GM21367 (cell line): Measurements from ENCODE around the gene RSPH9.

Source experiments
- ATAC-seq: cut with Tn5 transposase; IDR thresholded peaks from one replicate; pipeline ENCODE4 v1.9.1; 2021; ENCODE audit not compliant: unreplicated experiment

The RSPH9 gene

DNA sequence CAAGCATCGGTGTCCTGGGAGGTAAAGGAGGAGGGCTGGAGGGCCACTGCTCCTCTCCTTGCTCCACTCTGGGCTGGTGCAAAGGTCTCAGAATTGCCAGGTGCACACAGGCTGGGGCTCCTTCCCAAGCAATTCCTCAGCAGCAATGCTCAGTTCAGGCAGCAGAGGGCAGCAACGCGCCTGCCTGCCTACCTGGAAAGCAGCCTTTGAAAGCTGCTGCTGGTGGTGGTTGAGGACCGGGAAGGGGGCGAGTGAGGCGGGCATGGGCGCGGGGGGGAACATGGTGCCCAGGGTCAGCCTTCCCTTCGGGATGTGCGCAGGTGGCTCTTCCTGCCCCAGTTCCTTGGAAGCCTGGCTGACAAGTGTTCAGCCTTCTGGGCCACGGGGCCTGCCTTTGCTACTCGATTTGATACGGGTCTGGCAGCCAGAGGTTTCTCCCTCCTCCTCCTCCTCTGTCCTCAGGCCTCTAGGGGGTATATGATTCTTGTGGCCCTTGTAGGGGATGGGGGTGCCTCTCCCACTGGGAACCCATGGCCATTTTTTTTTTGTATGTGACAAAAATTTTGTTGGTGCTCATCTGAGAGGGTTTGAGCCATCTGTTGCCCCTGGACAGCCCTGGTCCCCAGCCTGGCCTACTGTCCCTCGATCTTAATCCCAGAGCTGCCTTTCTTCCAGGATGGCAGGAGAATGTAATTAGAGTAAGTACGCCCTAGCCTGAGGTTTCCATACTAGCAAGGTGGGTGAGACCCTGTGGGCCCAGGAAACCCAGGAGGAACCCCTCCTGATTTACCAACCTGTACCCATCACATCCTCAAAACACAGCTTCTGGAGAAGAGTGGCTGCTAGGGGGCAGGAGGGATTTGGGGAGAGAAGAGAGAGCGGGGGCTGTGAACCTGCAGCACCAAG lies 22.7 kb downstream of the RSPH9 start:
- no peak for ATAC-seq

- ATAC-seq, result peak; percentile 47
These were observed 23.6 kb downstream of the RSPH9 start for GRCh38 chr6:43668151-43669028.

DNA sequence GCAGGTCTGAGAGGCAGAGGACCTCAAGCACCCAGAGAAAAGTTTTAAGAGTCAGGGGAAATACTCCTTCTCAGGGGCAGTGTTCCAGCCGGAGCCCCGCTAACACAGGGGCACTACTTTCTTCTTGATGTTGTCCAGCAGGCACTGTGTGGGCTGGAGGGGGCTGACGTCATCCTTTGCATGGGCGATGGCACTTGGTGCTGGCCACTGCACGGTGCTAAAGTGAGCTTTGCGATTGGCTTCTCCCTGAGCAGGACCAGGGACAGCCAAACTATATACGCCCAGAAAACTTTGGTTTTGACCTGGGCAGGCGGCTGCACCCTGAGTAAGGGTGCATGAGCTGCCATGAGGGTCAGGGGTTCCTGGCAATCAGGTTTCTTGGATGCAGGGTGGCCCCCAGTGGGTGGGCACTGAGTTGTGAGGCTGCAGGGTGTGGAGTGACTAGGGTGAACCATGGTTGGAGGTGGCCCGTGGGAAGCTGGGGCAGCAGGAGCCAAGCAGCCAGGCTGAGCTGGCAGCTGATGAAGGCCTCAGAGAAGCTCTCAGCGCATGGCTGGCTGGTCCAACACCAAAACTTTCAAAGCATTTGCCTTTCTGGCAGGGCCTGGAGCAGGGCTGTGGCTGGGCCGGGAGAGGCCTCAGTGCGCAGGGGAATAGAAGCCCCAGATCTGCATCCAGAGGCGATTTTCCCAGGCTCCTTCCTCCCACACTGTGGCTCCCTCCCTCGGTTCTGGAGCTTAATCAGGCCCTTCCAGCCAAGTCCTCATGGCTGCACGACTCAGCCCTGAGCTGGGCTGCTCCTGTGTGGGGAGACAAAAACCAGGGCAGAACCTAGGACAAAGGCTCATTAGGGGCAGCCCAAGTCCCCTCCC lies 24.4 kb downstream of the RSPH9 start:
- ATAC-seq, result no peak

GRCh38 chr6:43669922-43670622 lies 25.2 kb downstream of the RSPH9 start:
- no peak for ATAC-seq

- ATAC-seq, result no peak
These were observed 25.8 kb downstream of the RSPH9 start for GRCh38 chr6:43670623-43670986.

- no peak for ATAC-seq
These were observed 26.4 kb downstream of the RSPH9 start for GRCh38 chr6:43671011-43671800.

DNA sequence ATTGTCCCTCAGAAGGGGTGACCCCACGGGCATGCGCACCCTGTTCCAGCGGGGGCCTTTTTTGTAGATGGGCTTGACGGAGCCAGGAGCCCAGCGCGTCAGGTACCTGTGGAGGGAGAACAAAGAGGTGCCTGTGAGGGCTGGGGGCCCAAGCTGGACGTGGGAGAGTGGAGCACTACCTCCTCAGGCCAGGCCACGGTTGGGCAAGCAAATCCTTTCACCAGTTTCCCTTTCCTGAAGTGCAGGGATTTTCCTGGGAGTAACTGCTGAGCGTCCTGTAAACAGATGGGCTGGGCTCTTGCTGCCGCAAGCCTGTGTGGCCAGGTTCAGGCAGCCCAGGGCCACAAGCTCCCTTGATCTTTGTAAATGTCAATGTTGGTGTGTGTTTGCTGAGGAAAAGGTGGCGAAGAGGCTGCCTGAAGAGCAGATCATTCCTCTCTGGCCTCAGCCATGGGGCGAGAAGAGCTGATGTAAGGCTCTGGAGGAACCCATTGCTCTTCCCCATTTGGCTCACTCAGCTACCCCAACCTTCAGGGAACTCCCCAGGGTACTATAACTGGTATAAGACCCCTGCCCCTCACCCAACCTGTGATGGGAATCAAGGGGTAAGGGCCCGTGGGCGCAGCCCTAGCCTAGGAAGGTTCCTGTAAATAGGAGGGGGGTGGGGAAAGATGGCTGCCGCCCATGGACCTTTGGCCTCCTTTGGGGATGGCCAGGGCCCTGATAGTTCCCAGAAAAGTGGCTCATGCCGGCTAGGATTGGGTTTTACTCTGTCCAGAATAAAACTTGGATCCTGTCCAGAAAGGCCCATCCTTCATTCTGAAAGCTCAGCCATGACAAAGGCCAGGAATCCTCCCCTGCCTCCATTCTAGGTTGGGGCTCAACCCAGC lies 27.2 kb downstream of the RSPH9 start:
- no peak for ATAC-seq

GRCh38 chr6:43673444-43674084 lies 28.7 kb downstream of the RSPH9 start:
- no peak for ATAC-seq

DNA sequence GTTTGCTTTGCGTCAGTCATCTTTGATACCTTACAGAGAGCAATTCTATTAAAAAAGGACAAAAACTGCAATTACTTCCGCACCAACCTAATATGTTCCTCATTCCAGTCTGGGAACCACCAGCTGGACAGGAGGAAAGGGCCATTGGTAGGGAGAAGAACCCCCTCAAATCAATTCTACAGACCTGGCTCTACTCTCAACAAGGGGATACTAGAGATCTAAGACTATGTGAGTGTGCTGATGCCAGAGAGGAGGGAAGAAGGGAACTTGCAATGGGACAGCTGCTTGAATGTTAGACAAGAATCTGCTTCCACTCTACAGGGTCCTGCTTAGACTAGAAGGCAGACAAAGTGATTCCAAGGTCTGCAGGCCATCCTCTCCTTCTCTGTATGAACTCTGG lies 29.5 kb downstream of the RSPH9 start:
- ATAC-seq, result no peak

GRCh38 chr6:43674921-43675320 lies 30.1 kb downstream of the RSPH9 start:
- ATAC-seq, result no peak

GRCh38 chr6:43676962-43677606 lies 32.2 kb downstream of the RSPH9 start:
- ATAC-seq, result no peak

- no peak for ATAC-seq
These were observed 32.9 kb downstream of the RSPH9 start for GRCh38 chr6:43677759-43678158.

GRCh38 chr6:43678341-43678740 lies 33.5 kb downstream of the RSPH9 start:
- no peak for ATAC-seq

GRCh38 chr6:43679057-43679456 lies 34.2 kb downstream of the RSPH9 start:
- ATAC-seq, result no peak

DNA sequence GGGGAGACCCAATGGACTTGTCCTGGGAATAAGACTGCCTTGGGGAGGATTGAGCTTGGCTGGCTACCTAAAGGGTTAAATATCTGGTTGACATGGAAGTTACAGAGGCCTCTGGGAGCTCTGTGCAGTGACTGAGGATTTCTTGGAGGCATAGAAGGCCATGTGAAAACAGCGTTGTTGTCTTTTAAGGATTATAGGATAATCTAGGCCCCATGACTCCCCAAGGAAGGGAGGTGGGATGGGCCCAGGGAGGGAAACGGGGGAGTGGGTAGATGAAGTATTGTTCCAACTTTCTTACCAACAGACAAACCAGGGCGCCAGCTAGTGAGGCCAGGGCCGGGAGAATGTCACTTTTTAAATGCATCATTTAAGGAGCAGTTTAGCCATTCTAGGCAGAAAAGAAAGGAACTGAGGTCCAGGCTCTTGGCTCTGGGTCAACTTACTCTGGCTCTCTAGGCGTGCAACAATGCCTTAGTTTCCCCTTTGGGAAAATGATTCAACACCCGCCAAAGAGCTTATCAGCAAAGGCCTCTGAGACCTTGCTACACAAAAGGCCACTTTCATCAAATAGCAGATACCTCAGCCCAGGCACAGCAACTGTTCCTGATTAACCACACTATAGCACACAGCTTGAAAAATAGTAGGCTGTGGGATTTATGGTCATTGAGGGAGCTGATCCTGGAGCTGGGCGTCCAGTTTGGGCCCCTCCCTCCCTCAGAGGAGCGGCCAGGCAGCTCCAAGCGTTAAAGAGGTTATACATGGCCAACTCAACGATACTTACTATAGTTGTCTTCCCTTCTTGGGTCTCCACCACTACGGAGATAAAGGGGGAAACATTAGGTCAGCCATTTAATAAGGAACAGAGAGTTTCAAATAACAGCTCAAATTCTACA lies 35.7 kb downstream of the RSPH9 start:
- ATAC-seq, result no peak

GRCh38 chr6:43681303-43681702 lies 36.5 kb downstream of the RSPH9 start:
- no peak for ATAC-seq
